HG02885 (cell line): ENCODE results near the gene SLAMF9.

ENCODE experiments used
- ATAC-seq: cut with Tn5 transposase; IDR thresholded peaks from one replicate; pipeline ENCODE4 v1.9.1; 2021; ENCODE audit warnings: mild to moderate bottlenecking; ENCODE audit not compliant: unreplicated experiment, poor library complexity

SLAMF9 gene

GRCh38 chr1:159935719-159936272, 18.2 kb downstream of the SLAMF9 start:
- ATAC-seq: no peak

- no peak for ATAC-seq
These were observed 18.7 kb downstream of the SLAMF9 start for GRCh38 chr1:159935305-159935704.

GRCh38 chr1:159934136-159935039, 19.6 kb downstream of the SLAMF9 start:
- no peak for ATAC-seq

DNA sequence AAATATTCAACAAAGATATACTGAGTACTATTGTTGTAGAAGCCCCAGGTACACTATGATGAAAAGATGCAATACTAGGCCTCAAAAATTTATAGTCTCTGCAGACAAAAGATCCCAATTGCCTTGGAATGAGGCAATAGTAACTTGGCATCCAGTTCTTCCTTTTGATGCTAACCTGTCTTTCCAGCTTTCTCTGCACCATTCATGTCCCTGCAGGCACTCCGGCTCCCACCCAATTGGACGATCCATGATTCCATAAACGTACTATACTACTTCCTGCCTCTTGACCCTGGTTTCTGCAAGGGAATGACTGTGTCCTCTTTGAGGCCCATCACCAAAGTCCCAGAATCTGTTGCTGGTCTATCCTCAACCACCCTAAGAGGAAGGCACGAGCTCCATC, 20.7 kb downstream of the SLAMF9 start:
- no peak for ATAC-seq

- ATAC-seq: no peak
These were observed 21.4 kb downstream of the SLAMF9 start for GRCh38 chr1:159932296-159933285.

- ATAC-seq: no peak
These were observed 22.3 kb downstream of the SLAMF9 start for GRCh38 chr1:159931795-159932173.

DNA sequence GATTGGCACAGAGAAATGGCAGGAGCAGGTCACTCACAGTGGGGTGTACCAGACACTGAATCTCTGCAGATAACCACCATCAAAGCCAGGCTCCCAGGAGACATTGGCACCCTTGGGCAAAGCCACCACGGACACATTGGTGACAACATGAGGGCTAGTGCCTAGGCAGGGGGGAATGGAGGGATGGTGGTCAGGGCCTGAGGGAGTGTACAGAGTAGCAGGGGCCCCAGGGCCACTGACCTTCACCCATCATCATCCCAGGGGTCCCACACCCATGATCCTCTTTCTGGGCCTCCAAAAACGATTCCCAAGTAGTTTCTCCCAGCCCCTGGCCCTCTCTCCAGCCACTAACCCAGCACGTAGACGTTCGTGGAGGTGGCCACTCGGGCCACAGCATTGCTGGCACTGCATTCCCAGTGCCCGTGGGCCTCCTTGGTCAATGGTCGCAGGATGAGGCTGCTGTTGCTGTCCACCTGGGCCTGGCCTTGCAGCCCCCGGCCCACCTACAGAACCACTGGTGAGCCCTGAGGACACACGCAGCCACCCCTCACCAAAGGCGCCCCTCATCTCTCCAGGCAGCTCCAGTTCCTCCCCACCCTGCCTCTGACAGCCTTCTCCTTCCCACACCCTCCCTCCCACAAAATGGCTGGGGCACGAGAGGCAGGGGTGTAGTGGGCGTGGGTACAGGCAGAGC, 22.8 kb downstream of the SLAMF9 start:
- no peak for ATAC-seq

DNA sequence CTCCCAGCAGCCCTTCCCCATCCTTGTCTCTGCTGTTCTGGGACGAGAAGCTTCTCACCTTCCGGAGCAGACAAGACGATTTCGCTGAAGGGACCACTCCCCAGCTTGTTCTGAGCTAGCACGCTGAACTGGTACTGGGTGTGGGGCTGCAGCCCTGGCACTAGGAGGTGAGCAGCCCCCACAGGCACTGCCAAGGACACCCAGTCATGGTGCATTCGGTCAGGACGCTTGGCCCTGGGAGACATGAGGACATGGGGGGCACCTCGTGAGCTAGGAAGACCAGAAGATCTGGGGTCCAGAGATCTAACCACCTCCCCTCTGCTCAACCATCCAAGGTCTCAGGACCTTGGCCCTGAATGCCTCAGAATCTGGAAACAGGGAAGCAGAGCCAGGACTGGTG, 23.4 kb downstream of the SLAMF9 start:
- no peak for ATAC-seq

GRCh38 chr1:159930216-159930615, 23.8 kb downstream of the SLAMF9 start:
- ATAC-seq: no peak

GRCh38 chr1:159929155-159930051, 24.6 kb downstream of the SLAMF9 start:
- no peak for ATAC-seq

DNA sequence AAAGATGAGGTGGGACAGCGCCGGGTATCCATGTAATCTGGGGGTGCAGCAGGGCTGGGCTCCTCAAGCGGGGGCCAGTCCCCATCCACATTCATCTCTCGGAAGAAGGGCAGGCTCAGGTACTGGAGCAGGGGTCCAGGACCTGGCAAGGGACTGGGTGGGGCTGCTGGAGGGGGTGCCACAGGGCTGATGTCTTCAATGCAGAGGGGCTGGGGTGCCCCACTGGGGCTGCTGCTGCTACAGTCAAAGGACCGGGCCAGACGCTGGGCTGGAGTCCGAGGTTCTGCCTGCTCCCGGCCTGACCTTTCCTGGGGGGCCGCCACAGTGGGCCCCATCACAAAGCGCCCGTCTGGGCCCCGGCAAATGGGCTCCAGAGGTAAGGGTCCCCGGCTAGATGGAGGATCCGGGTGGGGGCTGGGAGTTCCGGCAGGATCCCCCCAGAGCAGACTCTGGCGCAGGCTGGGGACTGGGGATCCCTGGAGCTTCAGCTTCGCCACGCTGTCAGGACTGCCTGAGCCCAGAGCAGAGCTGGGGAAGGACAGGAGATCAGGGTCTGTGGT, 25.5 kb downstream of the SLAMF9 start:
- ATAC-seq: no peak

DNA sequence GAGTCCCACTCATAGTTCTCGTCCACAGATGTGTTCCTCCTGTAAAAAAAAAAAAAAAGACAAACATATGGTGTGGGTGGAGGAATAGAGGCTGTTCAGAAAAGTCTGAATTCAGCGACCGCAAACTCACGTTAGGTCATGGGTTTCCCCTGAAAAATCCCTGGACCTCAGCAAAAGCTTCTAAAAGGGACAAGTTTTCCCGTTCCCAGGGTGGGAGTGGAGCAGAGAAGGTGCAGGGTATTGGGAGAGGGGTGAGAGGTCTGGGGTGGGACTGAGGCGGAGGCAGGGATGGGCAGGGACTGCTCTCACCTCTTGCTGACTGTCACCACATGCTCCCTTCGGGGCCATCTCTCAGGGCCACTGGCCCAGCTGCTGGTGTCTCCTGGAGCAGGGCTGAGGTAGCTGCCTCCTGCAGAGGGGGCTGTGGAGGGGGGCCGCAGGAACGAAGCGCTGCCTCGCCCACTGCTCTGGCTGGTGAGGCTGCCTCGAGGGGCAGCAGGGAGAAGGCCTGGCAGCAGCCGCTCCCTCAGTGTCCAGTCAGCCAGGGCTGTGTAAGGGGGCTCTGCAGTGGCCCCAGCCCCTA, 26.1 kb downstream of the SLAMF9 start:
- ATAC-seq: no peak

DNA sequence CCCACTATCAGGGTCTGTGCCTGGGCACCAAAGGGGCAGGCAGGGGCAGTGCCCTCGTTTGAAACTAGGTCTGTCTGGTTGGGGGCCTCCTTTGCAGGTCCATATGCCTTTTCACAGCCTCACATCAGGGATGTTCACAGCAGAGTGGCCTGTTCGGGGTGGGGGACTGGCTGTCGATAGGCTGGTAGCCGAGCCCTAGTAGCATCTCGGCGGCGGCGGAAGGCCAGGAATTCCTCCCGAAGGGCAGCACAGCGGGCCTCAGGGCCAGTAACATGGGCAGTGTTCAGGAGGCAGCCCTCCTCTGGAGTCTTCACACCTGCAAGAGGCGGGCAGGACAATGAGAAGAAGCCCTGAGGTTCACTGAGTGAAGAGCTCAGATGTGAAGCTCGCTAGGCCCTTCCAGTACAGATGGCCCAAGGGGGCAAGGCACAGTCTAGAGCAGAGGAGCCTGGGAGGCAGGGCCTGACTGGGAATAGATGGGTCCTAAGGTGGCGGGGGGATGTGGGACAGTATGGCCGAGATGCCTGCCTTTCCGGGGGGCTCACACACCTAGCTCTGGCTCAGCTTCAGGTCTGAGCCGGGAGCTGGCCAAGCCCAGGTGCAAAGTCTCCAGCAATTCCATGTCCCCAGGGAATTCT, 26.7 kb downstream of the SLAMF9 start:
- no peak for ATAC-seq

DNA sequence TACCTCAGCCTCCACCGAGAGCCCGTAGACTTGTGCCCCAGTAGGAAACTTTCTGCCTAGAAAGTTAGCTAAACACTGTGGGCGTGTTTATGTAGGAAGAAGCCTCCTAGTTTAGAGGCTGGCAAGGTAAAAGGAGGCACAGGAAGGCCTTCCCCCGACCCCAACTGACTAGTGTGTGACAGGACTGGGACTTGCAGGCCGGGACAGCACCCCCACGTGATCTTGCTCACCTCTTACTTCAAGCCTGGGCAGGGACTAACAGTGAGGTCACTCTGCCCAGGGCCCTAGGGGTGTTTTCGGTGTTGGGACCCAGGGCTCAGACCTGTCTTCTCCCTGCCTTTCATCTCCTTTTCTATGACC, 28.3 kb downstream of the SLAMF9 start:
- peak; percentile 6 for ATAC-seq

DNA sequence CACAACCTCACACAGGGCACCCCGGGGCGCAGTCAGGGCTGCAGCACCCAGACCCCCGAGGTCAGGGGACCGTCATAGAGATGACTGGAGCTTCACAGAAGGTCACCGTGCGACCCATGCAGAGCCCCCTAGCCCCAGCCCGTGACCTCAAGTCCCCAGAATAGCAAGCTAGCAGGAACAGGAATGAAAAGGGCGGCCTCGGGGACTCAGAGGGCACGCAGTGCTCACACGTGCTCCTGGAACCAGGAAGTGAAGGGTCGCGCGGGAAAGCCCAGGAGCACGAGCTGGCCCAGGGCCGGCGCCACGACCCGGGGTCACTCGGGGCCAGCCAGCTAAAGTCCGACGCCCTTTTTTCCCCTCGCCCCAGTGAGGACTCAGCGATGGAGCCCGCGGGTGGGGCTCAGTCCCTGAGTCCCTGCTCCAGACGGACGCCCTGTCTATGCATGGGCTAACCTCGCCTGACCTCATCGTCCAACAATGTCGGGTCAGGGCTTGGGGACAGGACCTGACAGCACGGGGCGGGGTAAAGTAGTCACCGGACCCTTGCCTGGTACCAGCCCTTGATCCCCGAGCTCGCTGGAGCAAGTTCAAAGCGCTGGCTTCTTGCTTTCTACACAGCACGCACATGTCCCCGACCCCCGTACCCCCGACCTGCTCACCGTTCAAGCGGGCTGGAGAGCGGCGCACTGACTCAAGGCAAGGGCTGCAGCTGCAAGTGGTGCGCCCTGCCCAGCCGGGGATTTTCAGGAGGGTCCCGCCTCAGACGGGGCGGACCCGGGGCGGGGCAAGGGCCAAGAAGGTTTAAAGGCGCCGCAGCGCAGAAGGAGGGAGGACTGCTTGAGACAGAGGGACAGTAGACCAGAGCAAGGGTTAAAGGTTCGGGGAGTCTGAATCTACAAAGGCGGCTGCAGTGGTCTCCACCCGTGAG, 29.0 kb downstream of the SLAMF9 start, which contains the start of gene TAGLN2:
Gene TAGLN2, minus strand, starts transcription at position 717 of the 928 bp plus-strand sequence. CDS start 4,998 bp downstream, outside the sequence.
- peak; percentile 72 for ATAC-seq

DNA sequence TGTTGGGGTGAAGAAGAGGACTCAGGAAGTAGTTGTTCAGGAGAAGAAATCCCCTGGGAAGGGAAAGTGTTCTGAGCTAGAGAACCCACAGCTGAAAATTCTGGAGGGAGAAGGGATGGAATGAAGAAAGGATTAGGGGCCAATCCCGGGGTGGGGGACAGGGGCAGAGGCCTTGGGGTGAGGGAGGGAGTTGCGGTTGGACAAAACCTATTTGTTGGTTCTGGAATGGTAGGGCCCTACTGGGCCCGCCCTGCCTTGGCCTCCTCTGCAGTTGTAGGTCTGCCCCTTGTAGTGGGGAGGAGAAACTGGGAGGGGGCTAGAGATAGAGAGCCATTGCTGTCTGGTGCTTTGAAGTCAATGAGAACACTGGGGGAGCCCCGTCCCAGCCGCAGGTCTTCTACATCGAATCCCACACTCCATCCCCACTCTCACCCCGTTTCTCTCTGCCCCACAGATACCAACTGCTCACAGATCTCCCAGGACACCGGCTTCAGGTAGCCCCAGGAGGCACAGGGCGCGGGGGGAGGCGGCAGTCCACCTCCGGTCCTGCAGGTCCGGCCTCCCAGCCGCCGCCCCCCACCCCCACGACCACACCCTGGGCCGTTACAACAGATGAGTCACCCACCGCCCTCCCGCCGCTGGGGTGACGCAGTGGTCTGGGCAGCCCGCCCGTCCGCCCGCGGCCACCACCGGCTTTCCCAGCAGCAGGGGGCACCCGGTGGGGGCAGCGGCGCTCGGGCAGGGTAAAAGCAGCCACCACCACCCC, 29.8 kb downstream of the SLAMF9 start:
- ATAC-seq: no peak
